ENCODE results near the gene MAML3. TPM values are rescaled to one million over a fixed set of nuclear protein-coding genes. Genes with fewer than 3 reads are reported as not detected.
A peak's percentile ranks its signal among the peaks of the same experiment; 100 is the strongest.

MAML3 gene
- total RNA-seq, 1 donor: 6.5 TPM

GRCh38 chr4:139905489-139905888 is 248.5 kb downstream of the MAML3 start:
- no peak for TF ChIP-seq CTCF (IDR thresholded peaks at IDR 0.05; ENCODE audit: insufficient read depth, low read depth, low read length)
- DNase-seq (ENCODE audit: low read depth): no peak
- H3K4me3 ChIP-seq (ENCODE audit: low read depth, low read length): no peak overlapping the region

GRCh38 chr4:139904406-139904805 is 249.6 kb downstream of the MAML3 start:
- TF ChIP-seq CTCF (IDR thresholded peaks at IDR 0.05; ENCODE audit: insufficient read depth, low read depth, low read length): no peak
- H3K4me3 ChIP-seq (ENCODE audit: low read depth, low read length): no peak overlapping the region
- DNase-seq (ENCODE audit: low read depth): no peak

- no peak overlapping the region for H3K4me3 ChIP-seq (ENCODE audit: low read depth, low read length)
- DNase-seq (ENCODE audit: low read depth): no peak
- no peak for TF ChIP-seq CTCF (IDR thresholded peaks at IDR 0.05; ENCODE audit: insufficient read depth, low read depth, low read length)
These were observed 250.1 kb downstream of the MAML3 start for GRCh38 chr4:139903845-139904244.

- no peak for TF ChIP-seq CTCF (IDR thresholded peaks at IDR 0.05; ENCODE audit: insufficient read depth, low read depth, low read length)
- H3K4me3 ChIP-seq (ENCODE audit: low read depth, low read length): peak overlapping the region; percentile 39
- peak; percentile 24 for DNase-seq (ENCODE audit: low read depth)
These were observed 251.4 kb downstream of the MAML3 start for GRCh38 chr4:139902321-139903320.

- TF ChIP-seq CTCF (IDR thresholded peaks at IDR 0.05; ENCODE audit: insufficient read depth, low read depth, low read length): no peak
- DNase-seq (ENCODE audit: low read depth): peak; percentile 44
- H3K4me3 ChIP-seq (ENCODE audit: low read depth, low read length): peak overlapping the region; percentile 39
These were observed 252.3 kb downstream of the MAML3 start for GRCh38 chr4:139901531-139902320.

- no peak for DNase-seq (ENCODE audit: low read depth)
- no peak overlapping the region for H3K4me3 ChIP-seq (ENCODE audit: low read depth, low read length)
- TF ChIP-seq CTCF (IDR thresholded peaks at IDR 0.05; ENCODE audit: insufficient read depth, low read depth, low read length): no peak
These were observed 253.0 kb downstream of the MAML3 start for GRCh38 chr4:139900964-139901376.

Data from fibroblast of villous mesenchyme (primary cell).